Neural cell (in vitro differentiated cells): ENCODE data around the gene ATG7. TPM values are rescaled to one million over a fixed set of nuclear protein-coding genes. Genes with fewer than 3 reads are reported as not detected.

ENCODE experiments used
- H2AFZ ChIP-seq: fragments of 200-600, 300-800 bp; sonication (generic), shearing (Covaris generic); 2 replicates; pipeline ENCODE4 v1.6.0; 2014; ENCODE audit warnings: low read depth, mild to moderate bottlenecking, antibody characterized with exemption, low read length, moderate library complexity
- H3F3A ChIP-seq: fragments of 200-600 bp; shearing (Covaris generic); 2 replicates; pipeline ENCODE4 v1.6.1; 2016; ENCODE audit warnings: mild to moderate bottlenecking, moderate library complexity, mixed read lengths, antibody characterized with exemption, low read length; ENCODE audit not compliant: insufficient read depth, poor library complexity, severe bottlenecking
- H3K27ac ChIP-seq: fragments of 200-600, 300-800 bp; sonication (generic), shearing (Covaris generic); 2 replicates; pipeline ENCODE4 v1.5.1; 2014; ENCODE audit warnings: mild to moderate bottlenecking, low read length, moderate library complexity
- H3K27me3 ChIP-seq: fragments of 300-800, 200-600 bp; sonication (generic), shearing (Covaris generic); 2 replicates; pipeline ENCODE4 v1.6.0; 2014; ENCODE audit warnings: mild to moderate bottlenecking, low read depth, low read length, moderate library complexity; ENCODE audit not compliant: insufficient read depth
- H3K36me3 ChIP-seq: fragments of 300-800, 200-600 bp; sonication (generic), shearing (Covaris generic); 2 replicates; pipeline ENCODE4 v1.5.1; 2014; ENCODE audit warnings: mild to moderate bottlenecking, antibody characterized with exemption, low read length, moderate library complexity; ENCODE audit not compliant: insufficient read depth
- H3K4me2 ChIP-seq: fragments of 300-800, 200-600 bp; sonication (generic), shearing (Covaris generic); 2 replicates; pipeline ENCODE4 v1.6.0; 2014; ENCODE audit warnings: mild to moderate bottlenecking, low read length
- H3K4me3 ChIP-seq: fragments of 300-800, 200-600 bp; sonication (generic), shearing (Covaris generic); 2 replicates; pipeline ENCODE4 v1.5.1; 2014; ENCODE audit warnings: mild to moderate bottlenecking, low read length, moderate library complexity
- H3K79me2 ChIP-seq: fragments of 200-600 bp; shearing (Covaris generic); replicated peaks from 2 replicates; pipeline ENCODE4 v1.6.0; 2014; ENCODE audit warnings: mild to moderate bottlenecking, low read length, moderate library complexity; ENCODE audit not compliant: insufficient read depth
- H3K9ac ChIP-seq: fragments of 300-800, 200-600 bp; sonication (generic), shearing (Covaris generic); 2 replicates; pipeline ENCODE4 v1.6.1; 2016; ENCODE audit warnings: mild to moderate bottlenecking, low read length, mixed read lengths
- H3K9me2 ChIP-seq: fragments of 200-600 bp; shearing (Covaris generic); 2 replicates; pipeline ENCODE4 v1.6.1; 2016; ENCODE audit warnings: mild to moderate bottlenecking, low read length, mixed read lengths; ENCODE audit not compliant: insufficient read depth
- H3K9me3 ChIP-seq: fragments of 200-600, 300-800 bp; sonication (generic), shearing (Covaris generic); 2 replicates; pipeline ENCODE4 v1.6.1; 2016; ENCODE audit warnings: mild to moderate bottlenecking, mixed run types, low read length, moderate library complexity, mixed read lengths
- H4K20me1 ChIP-seq: fragments of 200-600 bp; shearing (Covaris generic); 2 replicates; pipeline ENCODE4 v1.6.1; 2016; ENCODE audit warnings: mild to moderate bottlenecking, mixed run types; ENCODE audit not compliant: insufficient read depth
- EP300 ChIP-seq: fragments of 450-650 bp; conservative IDR thresholded peaks from 2 replicates; pipeline ENCODE4 v1.6.1; 2014; ENCODE audit warnings: antibody characterized with exemption, mild to moderate bottlenecking, moderate library complexity; ENCODE audit not compliant: poor library complexity, severe bottlenecking
- EZH2 ChIP-seq: fragments of 200-600, 300-800 bp; shearing (Covaris generic), sonication (generic); IDR thresholded peaks from 2 replicates; pipeline ENCODE4 v1.6.1; 2014; ENCODE audit warnings: antibody characterized with exemption, low read length, borderline replicate concordance, mild to moderate bottlenecking; ENCODE audit not compliant: insufficient read depth, poor library complexity, severe bottlenecking
- MXI1 ChIP-seq: fragments of 450-650 bp; conservative IDR thresholded peaks from 2 replicates; pipeline ENCODE4 v1.6.1; 2014; ENCODE audit warnings: antibody characterized with exemption, mild to moderate bottlenecking; ENCODE audit not compliant: poor library complexity, severe bottlenecking
- POLR2AphosphoS5 ChIP-seq: IDR thresholded peaks from 2 replicates; pipeline ENCODE4 v1.6.1; 2012
- RAD21 ChIP-seq: fragments of 450-650 bp; conservative IDR thresholded peaks from 2 replicates; pipeline ENCODE4 v1.6.1; 2014; ENCODE audit warnings: antibody characterized with exemption, mild to moderate bottlenecking, moderate library complexity
- REST ChIP-seq: IDR thresholded peaks from 2 replicates; pipeline ENCODE4 v1.6.1; 2012; ENCODE audit warnings: borderline replicate concordance
- SMC3 ChIP-seq: fragments of 450-650 bp; conservative IDR thresholded peaks from 2 replicates; pipeline ENCODE4 v1.6.1; 2014; ENCODE audit warnings: antibody characterized with exemption, mild to moderate bottlenecking, moderate library complexity; ENCODE audit not compliant: poor library complexity
- TAF1 ChIP-seq: IDR thresholded peaks from 2 replicates; pipeline ENCODE4 v1.6.1; 2012; ENCODE audit warnings: low read depth
- polyA plus RNA-seq: library from polyadenylated mRNA; depleted of rRNA; stranded (reverse); fragments of >200 nt; gene quantifications from 2 replicates; pipeline ENCODE4 v1.2.3, GENCODE V29; 2014
- TF ChIP-seq, protein P1 (sequence below): fragments of 450-650 bp; IDR thresholded peaks from 2 replicates; pipeline ENCODE4 v1.5.1; 2014; ENCODE audit warnings: antibody characterized with exemption, mild to moderate bottlenecking, moderate library complexity; ENCODE audit not compliant: poor library complexity, severe bottlenecking

ATG7 gene
- polyA plus RNA-seq, 1 donor from 2014 or later: 28.8 TPM

GRCh38 chr3:11230125-11230524 lies 42.1 kb upstream of the ATG7 start:
- no peaks in the 10 kb centered on the region for H3K79me2 ChIP-seq

GRCh38 chr3:11230832-11231231 lies 41.4 kb upstream of the ATG7 start:
- H3F3A ChIP-seq: no peaks in the 10 kb centered on the region
- no peaks in the 10 kb centered on the region for H3K9me2 ChIP-seq
- H3K4me2 ChIP-seq: no peak overlapping the region
- no peaks in the 10 kb centered on the region for H3K79me2 ChIP-seq
- no peak overlapping the region for H2AFZ ChIP-seq
- TF ChIP-seq REST: no peak
- no peak for TF ChIP-seq POLR2AphosphoS5
- no peak for TF ChIP-seq RAD21
- TF ChIP-seq EP300: no peak
- no peak for TF ChIP-seq SMC3
- TF ChIP-seq TAF1: no peak
- TF ChIP-seq, protein P1, sequence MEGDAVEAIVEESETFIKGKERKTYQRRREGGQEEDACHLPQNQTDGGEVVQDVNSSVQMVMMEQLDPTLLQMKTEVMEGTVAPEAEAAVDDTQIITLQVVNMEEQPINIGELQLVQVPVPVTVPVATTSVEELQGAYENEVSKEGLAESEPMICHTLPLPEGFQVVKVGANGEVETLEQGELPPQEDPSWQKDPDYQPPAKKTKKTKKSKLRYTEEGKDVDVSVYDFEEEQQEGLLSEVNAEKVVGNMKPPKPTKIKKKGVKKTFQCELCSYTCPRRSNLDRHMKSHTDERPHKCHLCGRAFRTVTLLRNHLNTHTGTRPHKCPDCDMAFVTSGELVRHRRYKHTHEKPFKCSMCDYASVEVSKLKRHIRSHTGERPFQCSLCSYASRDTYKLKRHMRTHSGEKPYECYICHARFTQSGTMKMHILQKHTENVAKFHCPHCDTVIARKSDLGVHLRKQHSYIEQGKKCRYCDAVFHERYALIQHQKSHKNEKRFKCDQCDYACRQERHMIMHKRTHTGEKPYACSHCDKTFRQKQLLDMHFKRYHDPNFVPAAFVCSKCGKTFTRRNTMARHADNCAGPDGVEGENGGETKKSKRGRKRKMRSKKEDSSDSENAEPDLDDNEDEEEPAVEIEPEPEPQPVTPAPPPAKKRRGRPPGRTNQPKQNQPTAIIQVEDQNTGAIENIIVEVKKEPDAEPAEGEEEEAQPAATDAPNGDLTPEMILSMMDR: no peak
- TF ChIP-seq EZH2: no peak
- TF ChIP-seq MXI1: no peak
- H3K27ac ChIP-seq: no peak overlapping the region
- no peaks in the 10 kb centered on the region for H3K9me3 ChIP-seq
- no peaks in the 10 kb centered on the region for H3K27me3 ChIP-seq
- no peak overlapping the region for H3K9ac ChIP-seq
- no peaks in the 10 kb centered on the region for H3K36me3 ChIP-seq
- H4K20me1 ChIP-seq: no peaks in the 10 kb centered on the region
- H3K4me3 ChIP-seq: no peak overlapping the region

More at GRCh38 chr3:11230125-11230524, 42.1 kb upstream of the ATG7 start:
- H4K20me1 ChIP-seq: no peaks in the 10 kb centered on the region
- no peak overlapping the region for H3K4me3 ChIP-seq
- H3K9ac ChIP-seq: no peak overlapping the region
- H3K4me2 ChIP-seq: no peak overlapping the region
- H3K27ac ChIP-seq: no peak overlapping the region
- H3F3A ChIP-seq: no peaks in the 10 kb centered on the region
- no peak overlapping the region for H2AFZ ChIP-seq
- no peaks in the 10 kb centered on the region for H3K36me3 ChIP-seq
- TF ChIP-seq REST (no peak), POLR2AphosphoS5 (no peak), RAD21 (no peak), SMC3 (no peak), MXI1 (no peak), TAF1 (no peak), EP300 (no peak)
- no peaks in the 10 kb centered on the region for H3K27me3 ChIP-seq
- no peaks in the 10 kb centered on the region for H3K9me3 ChIP-seq
- H3K9me2 ChIP-seq: no peaks in the 10 kb centered on the region
